Measurements from ENCODE around the gene ARPC5L.

DNA sequence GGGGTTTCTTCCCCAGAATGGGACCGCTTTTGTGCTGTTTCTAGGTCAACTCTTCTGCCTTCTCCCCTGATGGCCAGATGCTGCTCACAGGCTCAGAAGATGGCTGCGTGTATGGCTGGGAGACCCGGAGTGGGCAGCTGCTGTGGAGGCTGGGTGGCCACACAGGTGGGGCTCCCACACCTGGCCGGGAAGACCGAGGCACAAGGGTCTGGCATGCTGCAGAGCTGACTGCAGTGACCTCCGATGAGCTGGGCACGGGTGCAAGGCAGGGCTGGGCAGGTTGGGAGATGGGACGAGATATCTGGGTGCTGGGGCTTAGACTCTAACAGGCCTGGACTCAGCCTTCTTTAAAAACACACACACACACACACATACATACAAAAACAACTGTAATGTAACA lies 7.8 kb upstream of the ARPC5L start:
- TF ChIP-seq, protein P1, sequence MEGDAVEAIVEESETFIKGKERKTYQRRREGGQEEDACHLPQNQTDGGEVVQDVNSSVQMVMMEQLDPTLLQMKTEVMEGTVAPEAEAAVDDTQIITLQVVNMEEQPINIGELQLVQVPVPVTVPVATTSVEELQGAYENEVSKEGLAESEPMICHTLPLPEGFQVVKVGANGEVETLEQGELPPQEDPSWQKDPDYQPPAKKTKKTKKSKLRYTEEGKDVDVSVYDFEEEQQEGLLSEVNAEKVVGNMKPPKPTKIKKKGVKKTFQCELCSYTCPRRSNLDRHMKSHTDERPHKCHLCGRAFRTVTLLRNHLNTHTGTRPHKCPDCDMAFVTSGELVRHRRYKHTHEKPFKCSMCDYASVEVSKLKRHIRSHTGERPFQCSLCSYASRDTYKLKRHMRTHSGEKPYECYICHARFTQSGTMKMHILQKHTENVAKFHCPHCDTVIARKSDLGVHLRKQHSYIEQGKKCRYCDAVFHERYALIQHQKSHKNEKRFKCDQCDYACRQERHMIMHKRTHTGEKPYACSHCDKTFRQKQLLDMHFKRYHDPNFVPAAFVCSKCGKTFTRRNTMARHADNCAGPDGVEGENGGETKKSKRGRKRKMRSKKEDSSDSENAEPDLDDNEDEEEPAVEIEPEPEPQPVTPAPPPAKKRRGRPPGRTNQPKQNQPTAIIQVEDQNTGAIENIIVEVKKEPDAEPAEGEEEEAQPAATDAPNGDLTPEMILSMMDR (IDR thresholded peaks at IDR 0.05; ENCODE audit: insufficient read depth, low read length): no peak
- TF ChIP-seq POLR2AphosphoS5 (IDR thresholded peaks at IDR 0.05; ENCODE audit: low read depth) (no peak), GABPA (IDR thresholded peaks at IDR 0.05; ENCODE audit: low read depth) (no peak), SPI1 (IDR thresholded peaks at IDR 0.05; ENCODE audit: borderline replicate concordance, low read depth) (no peak)
- TF ChIP-seq, protein P2, sequence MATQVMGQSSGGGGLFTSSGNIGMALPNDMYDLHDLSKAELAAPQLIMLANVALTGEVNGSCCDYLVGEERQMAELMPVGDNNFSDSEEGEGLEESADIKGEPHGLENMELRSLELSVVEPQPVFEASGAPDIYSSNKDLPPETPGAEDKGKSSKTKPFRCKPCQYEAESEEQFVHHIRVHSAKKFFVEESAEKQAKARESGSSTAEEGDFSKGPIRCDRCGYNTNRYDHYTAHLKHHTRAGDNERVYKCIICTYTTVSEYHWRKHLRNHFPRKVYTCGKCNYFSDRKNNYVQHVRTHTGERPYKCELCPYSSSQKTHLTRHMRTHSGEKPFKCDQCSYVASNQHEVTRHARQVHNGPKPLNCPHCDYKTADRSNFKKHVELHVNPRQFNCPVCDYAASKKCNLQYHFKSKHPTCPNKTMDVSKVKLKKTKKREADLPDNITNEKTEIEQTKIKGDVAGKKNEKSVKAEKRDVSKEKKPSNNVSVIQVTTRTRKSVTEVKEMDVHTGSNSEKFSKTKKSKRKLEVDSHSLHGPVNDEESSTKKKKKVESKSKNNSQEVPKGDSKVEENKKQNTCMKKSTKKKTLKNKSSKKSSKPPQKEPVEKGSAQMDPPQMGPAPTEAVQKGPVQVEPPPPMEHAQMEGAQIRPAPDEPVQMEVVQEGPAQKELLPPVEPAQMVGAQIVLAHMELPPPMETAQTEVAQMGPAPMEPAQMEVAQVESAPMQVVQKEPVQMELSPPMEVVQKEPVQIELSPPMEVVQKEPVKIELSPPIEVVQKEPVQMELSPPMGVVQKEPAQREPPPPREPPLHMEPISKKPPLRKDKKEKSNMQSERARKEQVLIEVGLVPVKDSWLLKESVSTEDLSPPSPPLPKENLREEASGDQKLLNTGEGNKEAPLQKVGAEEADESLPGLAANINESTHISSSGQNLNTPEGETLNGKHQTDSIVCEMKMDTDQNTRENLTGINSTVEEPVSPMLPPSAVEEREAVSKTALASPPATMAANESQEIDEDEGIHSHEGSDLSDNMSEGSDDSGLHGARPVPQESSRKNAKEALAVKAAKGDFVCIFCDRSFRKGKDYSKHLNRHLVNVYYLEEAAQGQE (IDR thresholded peaks at IDR 0.05; ENCODE audit: insufficient replicate concordance, low read depth): no peak
